Fibroblast of the conjunctiva (primary cell): ENCODE data around the gene KIF11.

Source experiments
- DNase-seq: peaks from one replicate; pipeline ENCODE4 v3.0.0-alpha.2; 2010; ENCODE audit warnings: low read depth

The KIF11 gene

DNA sequence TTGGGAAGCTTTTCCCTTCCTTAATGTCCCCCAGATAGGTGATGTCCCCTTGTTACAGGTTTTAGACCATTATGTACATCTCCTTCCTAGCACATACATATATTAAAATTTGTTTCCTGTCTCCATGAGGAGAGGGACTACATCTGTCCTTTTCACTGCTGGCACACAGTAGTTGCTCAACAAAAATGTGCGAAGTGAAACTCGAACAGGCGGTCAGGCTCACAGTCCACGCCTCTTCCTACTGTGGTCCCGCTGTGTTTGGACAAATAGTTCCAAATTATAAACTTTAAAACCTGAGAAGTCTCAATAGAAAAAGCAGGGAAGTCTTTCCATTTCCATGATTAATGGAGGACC lies 95.6 kb downstream of the KIF11 start:
- no peak for DNase-seq

DNA sequence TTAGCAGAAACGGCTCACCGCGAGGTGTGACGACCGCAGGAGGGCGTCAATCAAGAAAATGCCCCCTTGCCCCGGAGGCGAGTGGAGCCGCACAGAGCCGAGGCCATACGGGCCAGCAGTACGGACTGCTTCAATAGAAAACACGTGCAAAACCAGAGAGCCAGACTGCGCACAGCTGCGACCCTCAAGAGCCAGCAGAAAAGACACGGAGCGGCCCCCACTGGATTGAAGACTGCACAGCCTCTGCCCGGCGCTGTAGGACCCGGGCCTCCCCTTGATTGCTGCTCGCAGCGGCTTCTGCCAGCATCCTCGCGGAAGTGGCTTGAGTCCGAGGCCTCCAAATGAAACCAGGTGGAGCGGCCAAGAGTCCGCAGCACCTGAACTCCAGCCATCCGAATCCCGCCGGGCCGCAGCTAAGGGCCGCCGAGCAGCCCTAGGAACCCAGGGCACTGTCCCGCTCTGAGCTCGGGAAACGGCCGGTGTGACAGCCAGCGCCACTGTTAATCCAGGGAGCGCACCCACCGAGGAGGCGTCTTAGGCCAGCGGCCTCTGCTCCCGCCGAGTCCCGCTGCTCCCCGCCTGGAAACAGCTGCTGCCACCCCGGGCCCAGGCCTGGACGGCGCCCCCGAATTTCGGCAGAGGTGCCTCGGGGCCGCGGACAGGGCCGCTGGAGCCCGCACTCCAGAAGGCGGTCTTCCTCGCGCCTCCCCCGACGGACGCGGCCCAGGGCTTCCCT lies 96.2 kb downstream of the KIF11 start:
- no peak for DNase-seq

DNA sequence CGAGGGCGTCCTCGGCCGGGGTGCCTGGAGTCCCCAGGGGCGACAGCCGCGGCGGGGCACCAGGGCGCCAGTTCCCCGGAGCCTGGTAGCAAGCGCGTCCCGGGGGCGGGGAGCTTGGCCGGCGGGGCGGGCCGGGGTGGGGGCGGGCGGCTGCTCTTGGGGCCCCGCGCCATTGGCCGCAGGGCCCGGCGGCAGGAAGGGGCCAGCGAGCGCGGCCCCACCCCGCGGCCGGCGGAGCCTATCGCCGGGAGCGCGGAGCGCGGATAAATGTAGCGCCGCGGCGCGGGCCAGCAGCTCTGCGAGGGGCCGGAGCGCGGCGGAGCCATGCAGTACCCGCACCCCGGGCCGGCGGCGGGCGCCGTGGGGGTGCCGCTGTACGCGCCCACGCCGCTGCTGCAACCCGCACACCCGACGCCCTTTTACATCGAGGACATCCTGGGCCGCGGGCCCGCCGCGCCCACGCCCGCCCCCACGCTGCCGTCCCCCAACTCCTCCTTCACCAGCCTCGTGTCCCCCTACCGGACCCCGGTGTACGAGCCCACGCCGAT lies 96.8 kb downstream of the KIF11 start, which contains the start of gene HHEX:
Gene HHEX (plus strand): TSS at position 293 of the 548 bp plus-strand sequence. CDS start 32 bp downstream, at position 325.
- DNase-seq = no peak

DNA sequence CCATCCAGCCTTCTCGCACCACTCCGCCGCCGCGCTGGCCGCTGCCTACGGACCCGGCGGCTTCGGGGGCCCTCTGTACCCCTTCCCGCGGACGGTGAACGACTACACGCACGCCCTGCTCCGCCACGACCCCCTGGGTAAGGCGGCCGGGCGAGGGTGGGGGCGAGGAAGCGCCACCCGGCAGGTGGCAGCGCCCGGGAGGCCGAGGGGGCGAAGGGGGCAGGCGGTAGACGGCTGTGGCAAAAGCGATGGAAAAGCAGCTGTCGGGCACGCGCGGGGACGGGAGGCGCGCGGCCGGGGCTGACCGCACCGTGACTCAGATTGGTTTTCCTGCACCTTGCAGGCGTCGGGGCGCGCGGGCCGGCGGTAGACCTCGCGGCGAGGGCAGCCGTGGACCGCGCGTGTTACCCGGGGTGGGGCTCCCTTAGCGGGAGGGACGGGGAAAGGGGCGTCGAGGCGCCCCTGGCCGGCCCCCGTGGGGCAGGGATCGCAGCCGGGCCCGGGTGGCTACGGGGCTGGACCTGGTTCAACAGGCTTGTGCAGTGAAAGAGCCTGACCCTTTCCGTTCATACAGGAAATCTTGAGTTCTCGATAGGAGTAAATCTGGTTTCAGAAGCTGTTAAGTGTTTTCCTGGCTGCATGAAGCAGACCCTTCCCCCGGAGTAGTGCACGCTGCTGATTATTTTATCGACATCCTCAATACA lies 97.4 kb downstream of the KIF11 start:
- no peak for DNase-seq

DNA sequence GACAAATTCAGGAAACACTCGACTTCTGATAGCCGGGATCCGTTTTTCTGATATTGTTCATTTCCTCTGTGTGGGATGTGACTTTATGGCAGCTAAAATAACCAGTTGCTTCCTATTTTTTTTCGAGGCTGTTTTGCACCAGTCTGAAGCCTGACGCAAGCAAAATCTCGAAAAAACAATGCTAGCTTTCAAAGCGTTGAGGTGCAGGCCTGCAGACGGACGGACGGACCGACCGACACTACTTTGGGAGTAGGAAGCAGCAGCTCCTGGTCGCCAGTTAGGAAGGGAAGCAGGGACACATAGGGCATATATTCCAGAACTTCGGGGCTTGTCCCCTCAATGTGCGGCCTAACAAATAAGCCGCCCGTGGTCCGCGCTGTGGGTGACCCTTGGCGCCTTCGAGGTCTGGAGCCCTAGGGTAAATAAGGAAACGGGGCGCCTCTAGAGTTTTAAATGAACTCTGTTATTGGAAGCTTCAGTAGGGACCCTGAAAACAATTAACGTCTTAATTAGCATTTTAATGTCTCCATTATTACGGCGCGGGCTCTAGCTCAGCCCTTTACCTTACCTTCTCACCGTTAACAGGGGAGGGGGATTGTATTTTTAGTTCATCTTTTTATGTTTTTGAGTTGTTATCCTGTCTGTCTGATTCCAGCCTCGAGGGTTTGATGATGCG lies 98.1 kb downstream of the KIF11 start:
- DNase-seq = no peak

DNA sequence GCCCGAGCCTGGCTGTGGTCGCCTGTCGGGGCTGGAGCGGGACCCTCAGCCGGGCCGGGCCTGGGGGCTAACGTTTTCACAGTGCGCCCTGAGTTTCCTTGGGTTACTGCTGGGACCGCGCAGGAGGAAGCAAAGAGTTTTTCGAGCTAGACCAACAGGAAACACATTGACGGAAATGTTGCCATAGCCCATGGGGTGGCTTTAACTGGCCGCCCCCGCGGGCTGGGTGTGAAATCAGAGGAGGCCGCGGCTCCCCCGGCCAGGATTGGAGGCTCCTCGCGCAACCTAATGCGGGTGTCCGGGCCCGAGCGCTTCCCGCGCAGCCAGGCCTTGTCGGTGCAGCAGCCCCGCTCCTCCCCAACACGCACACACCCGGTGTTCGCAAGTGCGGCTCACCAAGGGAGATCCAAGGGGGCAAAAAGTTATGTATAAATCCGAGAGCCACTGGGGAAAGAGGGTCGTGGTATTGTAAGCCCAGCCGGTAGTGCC lies 98.7 kb downstream of the KIF11 start:
- DNase-seq = no peak

DNA sequence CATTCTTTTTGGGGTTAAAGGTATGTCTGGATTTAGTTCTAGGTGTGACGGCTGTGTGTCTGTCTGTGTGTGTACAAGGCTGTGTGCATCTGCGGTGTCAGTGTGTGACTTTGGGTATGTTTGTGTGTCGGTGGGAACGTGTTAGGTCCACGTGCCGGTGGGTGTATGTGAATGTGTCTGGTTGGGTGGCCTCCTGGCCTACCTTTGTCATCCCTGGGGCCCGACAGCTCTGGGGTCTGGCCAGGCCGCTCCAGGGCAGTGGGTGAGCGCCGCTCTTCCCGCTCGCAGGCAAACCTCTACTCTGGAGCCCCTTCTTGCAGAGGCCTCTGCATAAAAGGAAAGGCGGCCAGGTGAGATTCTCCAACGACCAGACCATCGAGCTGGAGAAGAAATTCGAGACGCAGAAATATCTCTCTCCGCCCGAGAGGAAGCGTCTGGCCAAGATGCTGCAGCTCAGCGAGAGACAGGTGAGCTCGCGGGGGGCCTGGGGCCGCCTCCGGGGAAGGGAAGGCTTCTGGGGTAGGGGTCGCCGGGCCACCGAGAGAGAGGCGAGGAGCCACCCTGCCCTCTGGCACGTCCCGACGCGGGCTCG lies 99.2 kb downstream of the KIF11 start:
- no peak for DNase-seq

DNA sequence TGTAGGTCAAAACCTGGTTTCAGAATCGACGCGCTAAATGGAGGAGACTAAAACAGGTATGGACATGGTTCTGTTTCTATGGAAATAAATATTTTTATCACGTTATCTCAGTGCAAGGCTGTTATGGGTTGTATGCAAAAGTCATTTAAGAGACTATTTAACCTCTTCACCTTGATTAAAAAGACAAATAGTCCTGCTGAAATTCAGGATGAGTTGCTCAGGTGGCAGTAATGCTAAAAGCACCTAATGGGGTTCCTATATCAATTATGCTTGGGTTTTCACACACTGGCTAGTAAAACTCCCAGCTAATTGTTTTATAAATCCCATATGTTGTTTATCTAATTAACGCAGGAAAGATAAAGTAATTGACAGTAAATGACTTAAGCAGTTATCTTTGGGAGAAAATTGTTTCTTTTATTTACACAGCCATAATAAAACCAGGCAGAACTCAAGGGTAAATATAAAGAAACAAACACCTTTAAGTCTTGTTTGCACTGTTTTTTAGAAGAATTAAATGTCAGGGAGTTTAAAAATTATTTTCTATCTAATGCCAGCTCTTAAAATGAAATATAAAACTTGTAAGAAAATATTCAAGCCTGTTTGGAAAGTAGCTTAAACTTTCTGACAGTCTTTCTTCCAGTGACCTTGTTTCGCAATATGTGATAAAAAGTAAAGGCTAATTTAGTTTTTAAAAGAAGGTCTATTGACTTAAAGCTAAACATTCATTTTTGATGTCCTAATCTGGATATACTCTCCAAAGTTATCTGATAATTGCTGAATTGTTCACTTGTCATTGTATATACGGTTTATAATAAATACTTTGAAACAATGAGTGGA lies 100.0 kb downstream of the KIF11 start:
- no peak for DNase-seq

DNA sequence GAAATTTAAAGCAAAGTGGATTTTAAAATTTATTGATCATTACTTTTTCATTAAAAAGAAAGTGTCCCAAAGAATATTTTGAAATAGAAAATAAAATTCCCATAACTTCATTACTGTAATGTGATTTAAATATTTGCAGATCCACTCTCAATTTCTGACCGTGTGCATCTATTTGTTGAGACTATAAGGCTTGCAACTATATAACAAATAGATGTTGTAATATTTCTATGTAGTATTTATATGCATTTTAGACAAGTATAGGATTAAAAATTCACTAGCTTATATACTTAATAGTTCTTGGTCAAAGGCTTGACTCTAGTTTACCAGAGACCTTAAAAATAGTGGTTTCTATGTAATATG lies 100.6 kb downstream of the KIF11 start:
- DNase-seq = no peak

DNA sequence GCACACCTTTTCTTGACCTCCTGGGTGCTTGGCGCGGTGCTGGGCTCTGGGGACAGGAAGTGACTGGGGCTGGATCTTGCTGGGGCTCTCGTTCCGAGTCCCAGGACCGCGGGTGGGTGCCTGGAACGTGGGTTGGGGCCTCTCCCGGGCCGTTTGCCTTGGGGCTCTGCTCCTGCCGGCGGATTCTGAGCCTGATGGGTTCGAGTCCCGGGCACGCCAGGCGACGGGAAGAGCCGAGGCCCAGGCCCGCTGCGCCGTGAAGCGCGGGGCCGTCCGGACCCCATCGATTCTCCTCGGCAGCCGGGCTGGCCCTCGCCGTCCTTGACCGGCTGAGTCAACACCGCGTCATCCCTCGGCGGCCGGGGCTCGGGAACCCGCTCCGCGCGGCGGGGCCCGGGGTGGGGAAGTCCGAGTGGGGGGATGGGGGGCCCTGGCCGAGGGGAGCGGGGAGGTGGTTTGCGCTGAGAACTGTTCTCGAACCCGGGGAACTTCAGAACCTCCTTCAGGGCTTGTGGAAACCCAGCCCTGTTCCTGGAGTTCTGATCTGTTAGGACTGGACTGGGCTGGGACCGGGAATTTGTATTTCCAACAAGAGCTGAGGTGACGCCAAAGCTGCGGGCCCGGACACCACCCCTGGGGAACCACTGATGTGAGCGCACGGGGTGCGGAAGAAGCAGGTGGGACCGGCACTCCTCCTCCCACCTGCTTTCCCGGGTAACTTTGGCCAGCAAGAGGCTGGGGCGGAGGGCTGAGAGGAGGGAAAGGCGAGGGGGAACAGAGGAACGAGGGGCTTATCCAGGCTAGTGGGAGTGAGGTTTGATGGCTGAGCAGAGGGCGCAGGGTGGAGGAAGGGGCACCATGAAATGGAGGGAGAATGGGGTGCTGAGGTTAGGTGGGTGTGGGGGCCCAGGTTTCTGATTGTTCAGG lies 103.0 kb downstream of the KIF11 start:
- DNase-seq = no peak

DNA sequence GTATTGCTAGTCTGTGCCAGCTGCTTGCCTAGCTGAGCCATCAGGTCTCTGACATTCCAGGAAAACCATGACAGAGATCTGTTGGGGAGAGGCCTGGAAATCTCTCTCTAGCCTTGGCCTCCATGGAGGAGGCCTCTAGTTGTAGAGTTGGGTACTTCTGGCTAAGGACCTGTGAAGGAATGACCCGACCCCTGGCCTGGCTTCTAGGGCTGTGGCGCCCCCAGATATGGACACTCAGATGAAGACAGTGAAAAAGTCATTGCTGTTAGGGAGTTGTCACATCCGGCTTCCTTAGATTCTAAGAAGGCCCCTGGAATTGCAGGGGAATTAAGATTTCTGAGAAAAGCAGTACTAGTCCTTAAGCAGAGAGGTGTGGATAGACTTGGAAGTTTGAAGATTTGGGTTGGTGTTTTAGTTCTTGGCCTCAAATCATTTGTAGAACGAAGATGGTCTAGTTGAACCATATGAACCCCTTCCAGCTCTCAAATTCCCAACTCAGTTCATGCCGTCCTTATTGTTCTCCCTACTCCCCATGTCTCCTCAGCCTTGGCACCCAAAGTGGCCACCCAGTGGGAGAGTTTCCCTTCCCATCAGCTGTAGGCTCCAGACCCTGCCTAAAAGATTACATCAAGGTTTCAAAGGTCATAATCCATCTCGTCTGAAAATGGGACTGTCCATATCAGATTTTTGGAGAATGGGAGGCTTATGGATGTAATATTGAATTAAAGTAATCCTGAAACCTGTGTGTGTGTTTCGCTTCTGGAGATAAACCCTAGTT lies 103.9 kb downstream of the KIF11 start:
- no peak for DNase-seq

DNA sequence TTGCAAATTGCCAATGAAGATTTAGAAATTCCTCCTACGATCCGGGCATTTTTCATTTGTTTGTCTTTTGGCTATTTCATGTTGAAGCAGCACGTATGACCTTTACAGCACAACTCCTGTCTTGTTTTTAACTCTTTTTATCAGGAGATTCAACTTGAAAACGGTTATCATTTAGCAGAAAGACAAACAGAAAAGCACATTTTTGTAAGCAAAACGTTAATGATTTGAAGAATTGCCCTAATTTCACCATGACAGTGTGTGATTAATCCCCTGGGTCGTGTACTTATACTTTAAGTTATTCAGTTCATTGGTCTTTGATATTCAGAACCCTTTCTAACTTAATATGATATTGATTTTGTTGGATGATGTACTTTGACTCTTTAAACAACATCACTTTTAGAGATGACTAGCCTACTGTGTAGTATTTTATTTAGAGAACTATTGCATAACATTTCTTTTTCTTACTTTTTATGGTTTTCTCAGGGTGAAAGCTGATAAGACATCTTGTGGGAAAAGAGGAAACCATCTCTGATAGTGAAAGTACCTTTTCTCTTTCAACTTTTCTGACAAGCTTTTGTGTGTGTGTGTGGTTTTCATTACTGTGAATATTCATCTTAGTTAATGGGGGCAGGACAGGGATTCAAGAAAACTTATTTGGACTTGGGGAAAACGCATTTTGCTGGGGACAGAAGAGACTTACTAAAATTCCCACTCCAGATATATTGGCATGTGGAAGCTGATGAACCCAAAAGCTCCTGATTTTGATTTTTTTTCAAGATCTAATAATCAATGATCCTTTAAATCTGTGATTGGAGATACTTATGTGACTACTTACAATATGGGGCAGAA lies 105.0 kb downstream of the KIF11 start:
- no peak for DNase-seq

DNA sequence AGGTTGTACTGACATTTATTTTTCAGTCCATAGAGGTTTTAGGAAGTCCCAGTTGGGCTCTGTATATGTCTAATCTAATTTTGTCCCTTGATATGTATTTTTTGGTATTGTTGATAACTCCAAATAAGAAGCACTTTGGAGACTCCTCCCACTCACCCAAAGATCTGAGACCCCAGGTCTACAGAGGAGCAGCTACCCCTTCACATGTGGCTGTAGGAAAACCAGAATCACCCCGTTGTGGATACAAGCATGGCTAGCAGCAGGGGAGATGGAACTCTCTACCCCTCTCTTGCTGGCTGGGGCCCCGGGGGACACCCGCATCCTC lies 106.2 kb downstream of the KIF11 start:
- DNase-seq = no peak

DNA sequence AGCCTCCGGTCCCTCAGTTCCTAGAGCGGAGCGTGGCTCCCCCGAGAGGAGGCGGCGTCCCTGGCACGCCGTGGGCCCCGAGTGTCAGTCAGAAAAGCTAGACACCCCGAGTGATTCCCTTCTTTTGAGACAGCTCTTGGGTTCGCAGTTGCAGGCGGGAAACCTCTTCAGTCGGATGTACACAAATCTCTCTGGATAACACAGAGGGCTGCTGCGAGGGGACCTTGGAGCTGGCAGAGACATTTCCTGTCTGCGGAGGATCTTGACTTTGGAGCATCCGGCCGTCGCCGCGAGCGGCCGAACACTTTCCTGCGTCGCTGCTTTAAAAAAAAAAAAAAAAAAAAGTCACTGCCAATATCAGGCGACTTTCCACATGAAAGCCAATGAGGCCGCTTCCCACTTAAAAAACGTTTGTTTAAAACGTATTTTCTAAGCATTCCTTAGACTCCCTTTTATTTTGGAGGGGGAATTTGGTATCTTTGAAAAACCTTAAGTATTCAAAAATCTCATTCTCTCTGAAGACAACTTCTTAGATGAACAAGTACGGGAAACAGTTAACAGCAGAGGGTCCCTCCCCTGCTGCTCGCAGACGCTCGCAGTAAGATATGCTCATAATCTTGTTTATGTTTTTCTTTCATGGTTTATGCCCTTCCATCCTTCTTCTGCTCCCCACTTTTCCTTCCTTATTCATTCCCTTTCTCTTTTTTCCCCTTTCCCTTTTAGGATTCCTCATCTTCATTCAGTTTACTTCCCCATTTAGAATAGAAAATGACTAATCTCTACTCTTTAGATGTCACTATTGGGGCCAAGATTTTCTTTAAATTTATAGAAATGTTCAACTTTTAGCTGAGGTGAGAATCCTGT lies 106.8 kb downstream of the KIF11 start:
- DNase-seq = no peak

DNA sequence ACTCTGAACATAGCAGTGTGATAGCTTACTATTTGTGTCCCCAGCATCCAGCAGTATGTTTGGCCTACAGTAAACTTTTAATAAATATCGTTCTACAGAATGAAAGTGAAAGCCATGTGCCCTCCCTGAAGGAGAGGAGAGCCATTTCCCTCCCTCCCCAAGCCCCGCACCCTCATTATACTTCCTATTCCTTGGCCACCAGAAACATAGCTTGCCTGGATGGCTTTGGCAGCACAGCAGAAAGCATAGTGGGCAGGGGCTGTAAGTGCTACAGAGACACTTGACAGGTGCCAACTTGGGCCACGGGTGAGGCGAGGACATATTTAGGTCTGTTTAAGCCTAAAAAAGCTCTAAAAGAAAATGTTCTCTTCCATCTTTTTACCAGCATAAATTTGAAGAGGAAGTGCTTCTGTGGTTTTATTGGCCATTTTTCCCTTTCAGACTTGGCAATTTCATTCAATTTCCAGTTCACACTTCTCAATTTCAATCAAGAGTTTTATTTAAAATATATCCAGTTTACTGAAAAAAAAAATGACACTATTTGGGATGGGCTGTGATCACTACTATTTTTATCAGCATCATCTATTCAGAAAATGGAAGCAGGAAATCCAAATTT lies 109.5 kb downstream of the KIF11 start:
- DNase-seq = no peak
